Neural progenitor cell (in vitro differentiated cells): ENCODE results near the gene MBOAT7.

ENCODE experiments used
- EZH2phosphoT487 ChIP-seq: fragments of 200-600 bp; sonication (generic); IDR thresholded peaks from 2 replicates; pipeline ENCODE4 v1.6.1; 2017; ENCODE audit warnings: antibody characterized with exemption
- TF ChIP-seq, protein P1 (sequence below): fragments of 200-600 bp; sonication (generic); IDR thresholded peaks from 2 replicates; pipeline ENCODE4 v1.5.1; 2017; ENCODE audit warnings: antibody characterized with exemption, mild to moderate bottlenecking

GRCh38 chr19:54196536-54196935 is 7.2 kb upstream of the MBOAT7 start:
- TF ChIP-seq, protein P1, sequence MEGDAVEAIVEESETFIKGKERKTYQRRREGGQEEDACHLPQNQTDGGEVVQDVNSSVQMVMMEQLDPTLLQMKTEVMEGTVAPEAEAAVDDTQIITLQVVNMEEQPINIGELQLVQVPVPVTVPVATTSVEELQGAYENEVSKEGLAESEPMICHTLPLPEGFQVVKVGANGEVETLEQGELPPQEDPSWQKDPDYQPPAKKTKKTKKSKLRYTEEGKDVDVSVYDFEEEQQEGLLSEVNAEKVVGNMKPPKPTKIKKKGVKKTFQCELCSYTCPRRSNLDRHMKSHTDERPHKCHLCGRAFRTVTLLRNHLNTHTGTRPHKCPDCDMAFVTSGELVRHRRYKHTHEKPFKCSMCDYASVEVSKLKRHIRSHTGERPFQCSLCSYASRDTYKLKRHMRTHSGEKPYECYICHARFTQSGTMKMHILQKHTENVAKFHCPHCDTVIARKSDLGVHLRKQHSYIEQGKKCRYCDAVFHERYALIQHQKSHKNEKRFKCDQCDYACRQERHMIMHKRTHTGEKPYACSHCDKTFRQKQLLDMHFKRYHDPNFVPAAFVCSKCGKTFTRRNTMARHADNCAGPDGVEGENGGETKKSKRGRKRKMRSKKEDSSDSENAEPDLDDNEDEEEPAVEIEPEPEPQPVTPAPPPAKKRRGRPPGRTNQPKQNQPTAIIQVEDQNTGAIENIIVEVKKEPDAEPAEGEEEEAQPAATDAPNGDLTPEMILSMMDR, result no peak
- TF ChIP-seq EZH2phosphoT487, result no peak
